PC-3 (cell line): ENCODE results near the gene SPRED1. TPM values are rescaled to one million over a fixed set of nuclear protein-coding genes. Genes with fewer than 3 reads are reported as not detected.

Experiments used
- ATAC-seq: fragments of 200-7000 bp; cut with Tn5 transposase; 2 replicates; pipeline ENCODE4 v1.9.1; 2020; ENCODE audit warnings: mild to moderate bottlenecking, moderate library complexity
- BruUV-seq: library from RNA; stranded (reverse); fragments of 400-500 nt; replicated peaks from 2 replicates; lab custom pipeline; 2021; lab: Mats Ljungman, UMichigan
- CTCF ChIA-PET: fragments of 300-600 bp; sonication (Branson Sonifier 250); formaldehyde crosslinking; loops from one replicate; lab custom pipeline; 2022; ENCODE audit warnings: antibody characterized with exemption; lab: Charles Lee
- POLR2A ChIA-PET: fragments of 300-600 bp; sonication (Branson Sonifier 250); formaldehyde crosslinking; loops from one replicate; lab custom pipeline; 2022; ENCODE audit warnings: antibody characterized with exemption; ENCODE audit not compliant: unreplicated experiment; lab: Charles Lee
- DNase-seq: peaks from one replicate; pipeline ENCODE4 v3.0.0-alpha.2; 2015
- H2AFZ ChIP-seq: fragments of 300-600 bp; sonication (generic); 2 replicates; pipeline ENCODE4 v1.6.0; 2016; ENCODE audit warnings: antibody characterized with exemption, low read length
- H3F3A ChIP-seq: fragments of 300-600 bp; sonication (generic); one replicate; pipeline ENCODE4 v1.6.0; 2017; ENCODE audit warnings: antibody characterized with exemption, low read length, control low read depth, mild to moderate bottlenecking; ENCODE audit not compliant: unreplicated experiment
- H3K27ac ChIP-seq: fragments of 300-600 bp; sonication (generic); 2 replicates; pipeline ENCODE4 v1.5.1; 2016; ENCODE audit warnings: mild to moderate bottlenecking, low read length
- H3K27me3 ChIP-seq: fragments of 300-600 bp; sonication (generic); 2 replicates; pipeline ENCODE4 v1.6.1; 2016; ENCODE audit warnings: low read length, mixed read lengths
- H3K36me3 ChIP-seq: fragments of 300-600 bp; sonication (generic); 2 replicates; pipeline ENCODE4 v1.6.1; 2016; ENCODE audit warnings: low read depth, mixed run types, low read length, mixed read lengths
- H3K4me1 ChIP-seq: fragments of 300-600 bp; sonication (generic); 2 replicates; pipeline ENCODE4 v1.5.1; 2016; ENCODE audit warnings: low read length; ENCODE audit not compliant: insufficient read depth
- H3K4me2 ChIP-seq: fragments of 300-600 bp; sonication (generic); 2 replicates; pipeline ENCODE4 v1.6.0; 2016; ENCODE audit warnings: low read length
- H3K4me3 ChIP-seq: fragments of 300-600 bp; sonication (generic); 2 replicates; pipeline ENCODE4 v1.5.1; 2016; ENCODE audit warnings: mild to moderate bottlenecking, low read length, mixed read lengths
- H3K79me2 ChIP-seq: fragments of 300-600 bp; sonication (generic); 2 replicates; pipeline ENCODE4 v1.6.1; 2017; ENCODE audit warnings: low read length, mixed read lengths
- H3K9ac ChIP-seq: fragments of 300-600 bp; sonication (generic); 2 replicates; pipeline ENCODE4 v1.6.0; 2016; ENCODE audit warnings: mild to moderate bottlenecking, low read length
- H3K9me2 ChIP-seq: fragments of 300-600 bp; sonication (generic); replicated peaks from 2 replicates; pipeline ENCODE4 v1.6.1; 2016; ENCODE audit warnings: mixed run types, low read length, mixed read lengths
- H3K9me3 ChIP-seq: fragments of 300-600 bp; sonication (generic); 2 replicates; pipeline ENCODE4 v1.6.1; 2016; ENCODE audit warnings: low read length, mixed read lengths
- H4K20me1 ChIP-seq: fragments of 300-600 bp; sonication (generic); 2 replicates; pipeline ENCODE4 v1.6.1; 2016; ENCODE audit warnings: low read length, mixed read lengths
- EZH2 ChIP-seq: fragments of 300-600 bp; sonication (generic); IDR thresholded peaks from one replicate; pipeline ENCODE4 v1.6.1; 2017; ENCODE audit warnings: antibody characterized with exemption, mild to moderate bottlenecking, low read length; ENCODE audit not compliant: unreplicated experiment
- EZH2phosphoT487 ChIP-seq: fragments of 300-600 bp; sonication (generic); IDR thresholded peaks from 2 replicates; pipeline ENCODE4 v1.6.1; 2018; ENCODE audit warnings: mild to moderate bottlenecking, antibody characterized with exemption, low read length, borderline replicate concordance
- intact Hi-C: fragments of 100-400 bp; cut with micrococcal nuclease; formaldehyde crosslinking; loops from 2 replicates; pipeline ENCODE4 v1.9.0; 2023
- total RNA-seq: library from RNA; depleted of rRNA; stranded (reverse); fragments of >200 nt; gene quantifications from 2 replicates; pipeline ENCODE4 v1.2.3, GENCODE V29; 2014
- TF ChIP-seq, protein P1 (sequence below): fragments of 300-600 bp; sonication (generic); conservative IDR thresholded peaks from 2 replicates; pipeline ENCODE4 v1.5.1; 2017; ENCODE audit warnings: antibody characterized with exemption, low read depth, mild to moderate bottlenecking, low read length

Gene SPRED1
- total RNA-seq, 1 experiment from 2014 or later = 39.7 TPM

GRCh38 chr15:38316311-38316710, 63.7 kb downstream of the SPRED1 start:
- Histone ChIP-seq H3K9me3 (no peaks in the 10 kb centered on the region), H3K4me2 (no peak overlapping the region), H3K9me2 (no peaks in the 10 kb centered on the region), H3K4me3 (no peak overlapping the region), H4K20me1 (peaks cover 29% of the 10 kb centered on the region), H3F3A (no peaks in the 10 kb centered on the region), H2AFZ (no peak overlapping the region), H3K27ac (no peak overlapping the region), H3K9ac (no peak overlapping the region), H3K79me2 (peaks cover 91% of the 10 kb centered on the region), H3K27me3 (no peaks in the 10 kb centered on the region), H3K36me3 (no peaks in the 10 kb centered on the region), H3K4me1 (no peaks in the 10 kb centered on the region)
- TF ChIP-seq EZH2phosphoT487 (no peak), EZH2 (no peak)
- TF ChIP-seq, protein P1, sequence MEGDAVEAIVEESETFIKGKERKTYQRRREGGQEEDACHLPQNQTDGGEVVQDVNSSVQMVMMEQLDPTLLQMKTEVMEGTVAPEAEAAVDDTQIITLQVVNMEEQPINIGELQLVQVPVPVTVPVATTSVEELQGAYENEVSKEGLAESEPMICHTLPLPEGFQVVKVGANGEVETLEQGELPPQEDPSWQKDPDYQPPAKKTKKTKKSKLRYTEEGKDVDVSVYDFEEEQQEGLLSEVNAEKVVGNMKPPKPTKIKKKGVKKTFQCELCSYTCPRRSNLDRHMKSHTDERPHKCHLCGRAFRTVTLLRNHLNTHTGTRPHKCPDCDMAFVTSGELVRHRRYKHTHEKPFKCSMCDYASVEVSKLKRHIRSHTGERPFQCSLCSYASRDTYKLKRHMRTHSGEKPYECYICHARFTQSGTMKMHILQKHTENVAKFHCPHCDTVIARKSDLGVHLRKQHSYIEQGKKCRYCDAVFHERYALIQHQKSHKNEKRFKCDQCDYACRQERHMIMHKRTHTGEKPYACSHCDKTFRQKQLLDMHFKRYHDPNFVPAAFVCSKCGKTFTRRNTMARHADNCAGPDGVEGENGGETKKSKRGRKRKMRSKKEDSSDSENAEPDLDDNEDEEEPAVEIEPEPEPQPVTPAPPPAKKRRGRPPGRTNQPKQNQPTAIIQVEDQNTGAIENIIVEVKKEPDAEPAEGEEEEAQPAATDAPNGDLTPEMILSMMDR = no peak
- no peak for DNase-seq
- ChIA-PET CTCF (no interaction called here), POLR2A (no interaction called here)
- no peak for ATAC-seq
- BruUV-seq = no TSS peak
- intact Hi-C loops = no loop called here

GRCh38 chr15:38320181-38320580, 67.5 kb downstream of the SPRED1 start:
- H3K4me2 ChIP-seq = no peak overlapping the region
- no peaks in the 10 kb centered on the region for H3K9me3 ChIP-seq
- ChIA-PET CTCF (interaction anchor here (1.1 kb wide), 1 partner anchor 248 kb away, joined by 5 read pairs; no protein-coding TSS in a partner anchor), POLR2A (no interaction called here)
- H3K9ac ChIP-seq = no peak overlapping the region
- no peak overlapping the region for H2AFZ ChIP-seq
- no peaks in the 10 kb centered on the region for H3K9me2 ChIP-seq
- peaks cover 27% of the 10 kb centered on the region; the same call in 1 of the 2 replicates for H3K36me3 ChIP-seq
- intact Hi-C loops = no loop called here
- no peak overlapping the region for H3K27ac ChIP-seq
- no peaks in the 10 kb centered on the region for H3K27me3 ChIP-seq
- H3K4me3 ChIP-seq = no peak overlapping the region
- peaks cover 63% of the 10 kb centered on the region for H3K79me2 ChIP-seq
- TF ChIP-seq, protein P1 = no peak
- TF ChIP-seq EZH2 (no peak), EZH2phosphoT487 (no peak)
- peak; percentile 55 for ATAC-seq
- no peaks in the 10 kb centered on the region for H3F3A ChIP-seq
- no TSS peak for BruUV-seq
- peaks cover 20% of the 10 kb centered on the region for H4K20me1 ChIP-seq
- no peaks in the 10 kb centered on the region for H3K4me1 ChIP-seq
- peak; percentile 14 for DNase-seq

DNA sequence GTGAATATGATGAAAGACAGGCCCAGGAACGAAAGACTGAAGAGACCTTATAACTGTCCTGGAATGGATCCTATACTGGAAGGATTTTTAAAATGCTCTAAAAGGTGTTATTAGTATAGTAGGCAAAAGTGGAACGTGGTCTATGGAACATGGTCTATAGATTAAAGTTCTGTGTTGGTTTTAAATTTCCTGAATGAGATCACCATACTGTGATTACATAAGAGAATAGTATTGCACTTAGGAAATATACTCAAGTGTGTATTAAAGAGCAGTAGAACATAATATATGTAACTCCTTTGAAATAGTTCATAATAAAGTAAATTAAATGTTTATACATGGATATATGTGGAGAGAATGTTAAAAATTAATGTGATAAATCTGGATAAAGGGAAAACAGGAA, 68.2 kb downstream of the SPRED1 start:
- no TSS peak for BruUV-seq
- no peak overlapping the region for H3K4me2 ChIP-seq
- H2AFZ ChIP-seq = no peak overlapping the region
- no peaks in the 10 kb centered on the region for H3F3A ChIP-seq
- TF ChIP-seq, protein P1 = no peak
- no peak for TF ChIP-seq EZH2phosphoT487
- no peaks in the 10 kb centered on the region for H3K4me1 ChIP-seq
- ChIA-PET POLR2A (no interaction called here), CTCF (interaction anchor here (1.1 kb wide), 1 partner anchor 248 kb away, joined by 5 read pairs; no protein-coding TSS in a partner anchor)
- peaks cover 20% of the 10 kb centered on the region for H4K20me1 ChIP-seq
- peaks cover 33% of the 10 kb centered on the region; the same call in 1 of the 2 replicates for H3K36me3 ChIP-seq
- peaks cover 57% of the 10 kb centered on the region for H3K79me2 ChIP-seq
- H3K27me3 ChIP-seq = no peaks in the 10 kb centered on the region
- intact Hi-C loops = no loop called here
- ATAC-seq (no peak), DNase-seq (no peak)
- no peak overlapping the region for H3K9ac ChIP-seq
- no peak overlapping the region for H3K4me3 ChIP-seq
- no peaks in the 10 kb centered on the region for H3K9me2 ChIP-seq
- no peaks in the 10 kb centered on the region for H3K9me3 ChIP-seq
- H3K27ac ChIP-seq = no peak overlapping the region
